K562 (cell line): ENCODE results near the gene NELFA. TPM values are rescaled to one million over a fixed set of nuclear protein-coding genes. Genes with fewer than 3 reads are reported as not detected.
A peak's percentile ranks its signal among the peaks of the same experiment; 100 is the strongest.

Experiments
- ATAC-seq: fragments of 200-7000 bp; cut with Tn5 transposase; 3 replicates; pipeline ENCODE4 v1.9.1; 2020; ENCODE audit warnings: moderate library complexity
- BruUV-seq: library from RNA; stranded (reverse); fragments of 400-500 nt; replicated peaks from 2 replicates; lab custom pipeline; 2021; lab: Mats Ljungman, UMichigan
- CTCF ChIA-PET: fragments of 300-600 bp; formaldehyde crosslinking; extraction: SDS; loops from one replicate; lab custom pipeline; 2021; ENCODE audit warnings: low intra/inter-chr PET ratio; lab: Yijun Ruan, JAX
- POLR2A ChIA-PET: fragments of 300-600, 350-650 bp; sonication (Branson Sonifier 250); formaldehyde crosslinking; extraction: SDS; loops from one replicate; lab custom pipeline; 2021; ENCODE audit warnings: antibody characterized with exemption, inconsistent platforms; lab: Yijun Ruan, JAX
- DNase-seq, 4 experiments: peaks; one replicate each; pipeline versions ENCODE4 v3.0.0 to v3.0.0-alpha.2; 2011 to 2018; ENCODE audit warnings: low spot score in 3 of 4, mixed read lengths in 3 of 4; ENCODE audit errors: extremely low read depth in 1 of 4
- FAIRE-seq: peaks from 2 replicates; lab custom pipeline; 2011; peaks lifted over from hg19 to GRCh38; lab: Jason Lieb, UNC
- H2AFZ ChIP-seq: 2 replicates; pipeline ENCODE4 v1.6.0; 2011; ENCODE audit warnings: low read depth, low read length, control low read depth, inconsistent platforms
- H3K27ac ChIP-seq: fragments of 200-600 bp; 3 replicates; pipeline ENCODE4 v1.8.0; 2011; ENCODE audit warnings: low read depth, mild to moderate bottlenecking, control low read depth, inconsistent platforms, low read length, moderate library complexity, mixed read lengths; ENCODE audit errors: extremely low read depth
- H3K27me3 ChIP-seq, 2 experiments: fragments of 300-600 bp in 1 of 2; 2 replicates in 1 of 2; 3 replicates in 1 of 2; pipeline versions ENCODE4 v1.6.0 to v1.8.0; 2011; ENCODE audit warnings: inconsistent platforms in 2 of 2, low read length in 2 of 2, mild to moderate bottlenecking in 1 of 2, mixed read lengths in 1 of 2, moderate library complexity in 1 of 2; ENCODE audit not compliant: control insufficient read depth in 2 of 2, insufficient read depth in 2 of 2
- H3K36me3 ChIP-seq: fragments of 300-600 bp; 3 replicates; pipeline ENCODE4 v1.8.0; 2011; ENCODE audit warnings: mild to moderate bottlenecking, low read length, inconsistent platforms; ENCODE audit not compliant: control insufficient read depth, insufficient read depth
- H3K4me1 ChIP-seq, 2 experiments: fragments of 200-600 bp in 1 of 2; replicated peaks in 1 of 2; 2 replicates in 1 of 2; 3 replicates in 1 of 2; pipeline versions ENCODE4 v1.5.1 to v1.8.0; 2011; ENCODE audit warnings: inconsistent platforms in 2 of 2, low read length in 2 of 2, mild to moderate bottlenecking in 1 of 2, mixed read lengths in 1 of 2, moderate library complexity in 1 of 2; ENCODE audit not compliant: control insufficient read depth in 2 of 2, insufficient read depth in 2 of 2
- H3K4me2 ChIP-seq: 2 replicates; pipeline ENCODE4 v1.6.1; 2011; ENCODE audit warnings: low read length, control low read depth, inconsistent platforms, mixed read lengths; ENCODE audit not compliant: insufficient read depth
- H3K4me3 ChIP-seq: fragments of 200-600 bp; sonication (generic), shearing (Covaris generic); 2 replicates; pipeline ENCODE4 v1.5.1; 2016; ENCODE audit warnings: control low read depth, inconsistent platforms
- H3K79me2 ChIP-seq: fragments of 200-600 bp; 3 replicates; pipeline ENCODE4 v1.8.0; 2011; ENCODE audit warnings: low read length, inconsistent platforms; ENCODE audit not compliant: control insufficient read depth, insufficient read depth
- H3K9ac ChIP-seq, 2 experiments: 2 replicates each; pipeline versions ENCODE4 v1.6.0 to v1.6.1; 2011; ENCODE audit warnings: low read depth in 2 of 2, low read length in 2 of 2, control low read depth in 1 of 2, inconsistent platforms in 1 of 2, mild to moderate bottlenecking in 1 of 2, mixed read lengths in 1 of 2; ENCODE audit not compliant: insufficient read depth in 1 of 2
- H3K9me1 ChIP-seq: one replicate; pipeline ENCODE4 v1.6.0; 2011; ENCODE audit warnings: inconsistent platforms, mild to moderate bottlenecking, low read length, moderate library complexity; ENCODE audit not compliant: control insufficient read depth, insufficient read depth
- H3K9me3 ChIP-seq: replicated peaks from 2 replicates; pipeline ENCODE4 v1.5.1; 2011; ENCODE audit warnings: low read depth, low read length, inconsistent platforms; ENCODE audit not compliant: control insufficient read depth, insufficient read depth
- H4K20me1 ChIP-seq: replicated peaks from 2 replicates; pipeline ENCODE4 v1.6.1; 2011; ENCODE audit warnings: low read length, inconsistent platforms, mixed read lengths; ENCODE audit not compliant: control insufficient read depth, insufficient read depth
- BACH1 ChIP-seq: fragments of 200-800 bp; sonication (Bioruptor generic); IDR thresholded peaks from 2 replicates; pipeline ENCODE4 v1.6.1; 2016; ENCODE audit warnings: missing genetic modification characterization, missing compliant biosample characterization
- C11orf30 ChIP-seq: fragments of 450-650 bp; IDR thresholded peaks from 2 replicates; pipeline ENCODE4 v1.6.1; 2016; ENCODE audit warnings: low read depth, mild to moderate bottlenecking
- CBX1 ChIP-seq: sonication (generic); IDR thresholded peaks from 2 replicates; pipeline ENCODE4 v1.6.1; 2016; ENCODE audit warnings: antibody characterized with exemption, low read depth, mild to moderate bottlenecking
- CBX3 ChIP-seq, 2 experiments: IDR thresholded peaks; 1 replicate in 1 of 2; 2 replicates in 1 of 2; pipeline ENCODE4 v1.6.1; 2012; ENCODE audit warnings: inconsistent platforms in 2 of 2, low read length in 2 of 2, borderline replicate concordance in 1 of 2, control low read depth in 1 of 2
- HDAC3 ChIP-seq: fragments of 450-650 bp; IDR thresholded peaks from 2 replicates; pipeline ENCODE4 v1.6.1; 2018; ENCODE audit warnings: borderline replicate concordance, mild to moderate bottlenecking, moderate library complexity; ENCODE audit not compliant: partially characterized antibody
- NFIX ChIP-seq: fragments of 250-450 bp; sonication (Bioruptor Pico); IDR thresholded peaks from 2 replicates; pipeline ENCODE4 v1.4.0; 2020; ENCODE audit warnings: low read depth, mild to moderate bottlenecking, moderate library complexity
- NR3C1 ChIP-seq: sonication (generic); formaldehyde crosslinking; IDR thresholded peaks from 2 replicates; pipeline ENCODE4 v1.8.1; 2022; ENCODE audit warnings: missing genetic modification reagents
- OTX1 ChIP-seq: fragments of 450-650 bp; formaldehyde crosslinking; IDR thresholded peaks from 2 replicates; pipeline ENCODE4 v1.4.0; 2022; ENCODE audit warnings: mild to moderate bottlenecking
- POLR2G ChIP-seq: fragments of 200-400 bp; formaldehyde crosslinking; IDR thresholded peaks from 2 replicates; pipeline ENCODE4 v1.6.1; 2017; ENCODE audit warnings: low read depth, mild to moderate bottlenecking, antibody characterized with exemption, low read length, moderate library complexity
- SMARCA4 ChIP-seq: fragments of 450-650 bp; IDR thresholded peaks from 2 replicates; pipeline ENCODE4 v1.6.1; 2016
- TRIM28 ChIP-seq: fragments of 450-650 bp; IDR thresholded peaks from 2 replicates; pipeline ENCODE4 v1.6.1; 2017
- ZBTB33 ChIP-seq: sonication (generic); formaldehyde crosslinking; IDR thresholded peaks from 2 replicates; pipeline ENCODE4 v1.8.1; 2023; ENCODE audit warnings: mild to moderate bottlenecking, missing genetic modification reagents
- ZFPM2 ChIP-seq: fragments of 250-450 bp; sonication (Bioruptor Pico); IDR thresholded peaks from 2 replicates; pipeline ENCODE4 v1.5.1; 2022; ENCODE audit warnings: mild to moderate bottlenecking
- WGBS: fragments of 100-300 bp; shearing (Covaris generic); methylation state at CpG from one replicate; pipeline ENCODE4 v1.1.6; 2016; ENCODE audit warnings: low coverage, mixed read lengths; ENCODE audit not compliant: insufficient coverage; ENCODE audit errors: missing lambda C conversion rate; 5-methylcytosine and 5-hydroxymethylcytosine counted together
- in situ Hi-C: fragments of 300-500 bp; cut with MboI; formaldehyde crosslinking; loops from 4 replicates; pipeline ENCODE4 v1.15.0; 2018; ENCODE audit warnings: inconsistent platforms, mixed read lengths
- intact Hi-C: fragments of 100-400 bp; cut with micrococcal nuclease; formaldehyde crosslinking; loops from 2 replicates; pipeline ENCODE4 v1.14.2; 2022
- polyA plus RNA-seq, 8 experiments: library from polyadenylated mRNA; depleted of rRNA in 4 of 8; stranded (reverse) in 5 of 8; unstranded in 3 of 8; fragments of >200 nt; fragmentation: Nextera tagmentation in 2 of 8; fragmentation: Illumina TruSeq in 1 of 8; extraction: Ambion mirVana in 2 of 8; extraction: Trizol in 1 of 8; gene quantifications; 2 replicates each; pipeline versions ENCODE4 v1.2.1 to v1.2.3, GENCODE V29; 2011 to 2014; ENCODE audit warnings: inconsistent platforms in 1 of 8, missing spikeins in 1 of 8
- total RNA-seq, 7 experiments: library from RNA; depleted of rRNA in 6 of 7; stranded (reverse); fragments of >200 nt in 6 of 7; fragmentation: Illumina TruSeq in 2 of 7; extraction: Trizol in 2 of 7; gene quantifications; 2 replicates each; pipeline versions ENCODE4 v1.2.1 to v1.2.3, GENCODE V29; 2011 to 2021; ENCODE audit warnings: low replicate concordance in 1 of 7

NELFA gene
- total and polyA plus RNA-seq, 9 of the 15 experiments (the other 6 are each of a cell fraction or from before 2014, with no cell fraction given) = 0.76 to 59.6 (median 14.8) TPM

GRCh38 chr4:2044542-2045517 is 36.1 kb upstream of the NELFA start:
- H3K9me3 ChIP-seq = no peaks in the 10 kb centered on the region
- H2AFZ ChIP-seq = no peak overlapping the region
- no peak overlapping the region for H3K4me3 ChIP-seq
- TF ChIP-seq CBX1 (0 out of 2 replicates have a peak, but pooled peaks have one; percentile 37), ZBTB33 (CRISPR knock-in tag) (peak; percentile 95), NR3C1 (no peak), CBX3 (IDR thresholded peaks at IDR 0.05; ENCODE audit: borderline replicate concordance in 1 of 2, low read length in 2 of 2) (peak in 1 of 2 experiments; percentile 86; a peak in 2 of 3 replicates), HDAC3 (no peak), BACH1 (tag) (no peak), C11orf30 (no peak), OTX1 (CRISPR knock-in tag) (no peak), SMARCA4 (no peak), TRIM28 (peak; percentile 53; the same call in 1 of the 2 replicates), POLR2G (peak; percentile 57), ZFPM2 (CRISPR knock-in tag) (no peak), NFIX (CRISPR knock-in tag) (no peak)
- FAIRE-seq (no peak), ATAC-seq (no peak), DNase-seq (peak in 1 of 4 experiments; percentile 39)
- no peaks in the 10 kb centered on the region for H3K79me2 ChIP-seq
- intact Hi-C loops (loop anchor here (5.0 kb wide), 1 partner anchor 38 kb away; the partner anchor contains the start of gene NELFA), in situ Hi-C loops (no loop called here)
- no peaks in the 10 kb centered on the region for H3K36me3 ChIP-seq
- ChIA-PET CTCF (no interaction called here), POLR2A (interaction anchor here (0.6 to 1.3 kb wide), 3 partner anchors 8 to 1002 kb away, joined by 3 to 5 read pairs (median 4); no protein-coding TSS in a partner anchor)
- H3K4me2 ChIP-seq = no peak overlapping the region
- H3K4me1 ChIP-seq = peaks cover 0 to 63% of the 10 kb centered on the region in 2 experiments; a peak in 2 of 5 replicates
- H3K27ac ChIP-seq = no peak overlapping the region
- H3K9ac ChIP-seq = no peak overlapping the region
- no peaks in the 10 kb centered on the region for H3K9me1 ChIP-seq
- no peaks in the 10 kb centered on the region for H4K20me1 ChIP-seq
- H3K27me3 ChIP-seq = no peaks in the 10 kb centered on the region
- 86% methylated on average over 17 of the region's 18 CpGs for WGBS
- no TSS peak for BruUV-seq
